SK-N-DZ (cell line): ENCODE data around the gene GLUD2. TPM values are rescaled to one million over a fixed set of nuclear protein-coding genes. Genes with fewer than 3 reads are reported as not detected.
"Not testable (repeated sequence)": the region's sequence is repeated elsewhere in the genome, so short reads cannot be mapped to it uniquely, and the experiment has no call there.

ENCODE experiments used
- DNase-seq: peaks from one replicate; pipeline ENCODE4 v3.0.0-alpha.2; 2015; ENCODE audit warnings: low spot score
- polyA plus RNA-seq, 2 experiments: library from polyadenylated mRNA; depleted of rRNA; stranded (reverse); fragments of >200 nt; gene quantifications; 2 replicates each; pipeline ENCODE4 v1.2.3, GENCODE V29; 2014

Gene GLUD2
- polyA plus RNA-seq (2014; cell fraction: cytosol; rRNA removed), result 0.24 and 0.34 TPM in 2 replicates
- polyA plus RNA-seq (2014; cell fraction: nucleus; rRNA removed), result 0.08 and 0.16 TPM in 2 replicates

GRCh38 chrX:121047441-121048419 is at the start of gene GLUD2:
TSS of gene GLUD2 (plus strand) at chrX:121047610. CDS start at chrX:121047685, 75 bp downstream.
- DNase-seq, result not testable (repeated sequence)

- DNase-seq, result no peak
Measured at GRCh38 chrX:120999413-120999812, 48.0 kb upstream of the GLUD2 start.

- no peak for DNase-seq
Measured at GRCh38 chrX:121000589-121000988, 46.8 kb upstream of the GLUD2 start.

- DNase-seq, result no peak
Measured at GRCh38 chrX:121008920-121009319, 38.5 kb upstream of the GLUD2 start.

- no peak for DNase-seq
Measured at GRCh38 chrX:121009764-121010163, 37.6 kb upstream of the GLUD2 start.

GRCh38 chrX:121010218-121010617 is 37.2 kb upstream of the GLUD2 start:
- DNase-seq, result no peak

- DNase-seq, result no peak
Measured at GRCh38 chrX:121011254-121011653, 36.2 kb upstream of the GLUD2 start.

- no peak for DNase-seq
Measured at GRCh38 chrX:121013897-121014455, 33.4 kb upstream of the GLUD2 start.

- no peak for DNase-seq
Measured at GRCh38 chrX:121014826-121015225, 32.6 kb upstream of the GLUD2 start.

- no peak for DNase-seq
Measured at GRCh38 chrX:121028419-121028818, 19.0 kb upstream of the GLUD2 start.

GRCh38 chrX:121030083-121030482 is 17.3 kb upstream of the GLUD2 start:
- DNase-seq, result no peak

GRCh38 chrX:121032531-121032930 is 14.9 kb upstream of the GLUD2 start:
- no peak for DNase-seq

- no peak for DNase-seq
Measured at GRCh38 chrX:121036137-121036536, 11.3 kb upstream of the GLUD2 start.

GRCh38 chrX:121036951-121037350 is 10.5 kb upstream of the GLUD2 start:
- DNase-seq, result no peak

- DNase-seq, result no peak
Measured at GRCh38 chrX:121050781-121051180, 3.4 kb downstream of the GLUD2 start.

- no peak for DNase-seq
Measured at GRCh38 chrX:121052122-121052521, 4.7 kb downstream of the GLUD2 start.

GRCh38 chrX:121062289-121062688 is 14.9 kb downstream of the GLUD2 start:
- DNase-seq, result no peak

- no peak for DNase-seq
Measured at GRCh38 chrX:121064579-121064978, 17.2 kb downstream of the GLUD2 start.

GRCh38 chrX:121084247-121084646 is 36.8 kb downstream of the GLUD2 start:
- not testable (repeated sequence) for DNase-seq

- DNase-seq, result no peak
Measured at GRCh38 chrX:121084903-121085611, 37.6 kb downstream of the GLUD2 start.

GRCh38 chrX:121085612-121086010 is 38.2 kb downstream of the GLUD2 start:
- DNase-seq, result no peak

- DNase-seq, result no peak
Measured at GRCh38 chrX:121093011-121093410, 45.6 kb downstream of the GLUD2 start.
